Ishikawa (cell line): Measurements from ENCODE around the gene PIANP.

Source experiments
- EP300 ChIP-seq: IDR thresholded peaks from 2 replicates; pipeline ENCODE4 v1.6.1; 2012; ENCODE audit warnings: borderline replicate concordance
- FOXM1 ChIP-seq: IDR thresholded peaks from 2 replicates; pipeline ENCODE4 v1.6.1; 2012; ENCODE audit warnings: low read depth, borderline replicate concordance
- NFIC ChIP-seq: IDR thresholded peaks from 2 replicates; pipeline ENCODE4 v1.6.1; 2012
- RAD21 ChIP-seq: IDR thresholded peaks from 2 replicates; pipeline ENCODE4 v1.6.1; 2012; ENCODE audit warnings: low read depth
- TAF1 ChIP-seq: IDR thresholded peaks from 2 replicates; pipeline ENCODE4 v1.6.1; 2012; ENCODE audit warnings: low read depth, mild to moderate bottlenecking
- TCF12 ChIP-seq: IDR thresholded peaks from 2 replicates; pipeline ENCODE4 v1.6.1; 2012; ENCODE audit warnings: low read depth
- TEAD4 ChIP-seq: IDR thresholded peaks from 2 replicates; pipeline ENCODE4 v1.6.1; 2012
- TF ChIP-seq, protein P1 (sequence below): IDR thresholded peaks from 2 replicates; pipeline ENCODE4 v1.6.1; 2012
- TF ChIP-seq, protein P2 (sequence below): IDR thresholded peaks from 2 replicates; pipeline ENCODE4 v1.6.1; 2012; ENCODE audit warnings: low read depth, mild to moderate bottlenecking
- TF ChIP-seq, protein P3 (sequence below): IDR thresholded peaks from 2 replicates; pipeline ENCODE4 v1.6.1; 2012

DNA sequence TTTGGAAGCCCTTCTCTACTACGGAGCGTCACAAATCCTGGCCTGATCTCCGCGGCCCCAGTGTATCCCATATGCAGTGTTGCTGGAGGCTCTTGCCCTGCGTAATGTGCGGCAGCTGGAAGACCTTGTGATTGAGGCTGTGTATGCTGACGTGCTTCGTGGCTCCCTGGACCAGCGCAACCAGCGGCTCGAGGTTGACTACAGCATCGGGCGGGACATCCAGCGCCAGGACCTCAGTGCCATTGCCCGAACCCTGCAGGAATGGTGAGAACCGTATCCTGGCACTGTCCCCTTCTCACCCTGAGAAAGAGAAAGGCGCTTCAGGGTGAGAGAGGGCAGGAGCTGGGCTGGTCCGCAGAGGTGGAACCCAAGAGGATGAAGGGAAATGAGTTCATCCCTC is 28.6 kb upstream of the PIANP start:
- TF ChIP-seq RAD21 (no peak), EP300 (no peak), TEAD4 (no peak), TCF12 (no peak), NFIC (no peak), FOXM1 (no peak), TAF1 (no peak)
- TF ChIP-seq, protein P1, sequence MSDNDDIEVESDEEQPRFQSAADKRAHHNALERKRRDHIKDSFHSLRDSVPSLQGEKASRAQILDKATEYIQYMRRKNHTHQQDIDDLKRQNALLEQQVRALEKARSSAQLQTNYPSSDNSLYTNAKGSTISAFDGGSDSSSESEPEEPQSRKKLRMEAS = no peak
- TF ChIP-seq, protein P2, sequence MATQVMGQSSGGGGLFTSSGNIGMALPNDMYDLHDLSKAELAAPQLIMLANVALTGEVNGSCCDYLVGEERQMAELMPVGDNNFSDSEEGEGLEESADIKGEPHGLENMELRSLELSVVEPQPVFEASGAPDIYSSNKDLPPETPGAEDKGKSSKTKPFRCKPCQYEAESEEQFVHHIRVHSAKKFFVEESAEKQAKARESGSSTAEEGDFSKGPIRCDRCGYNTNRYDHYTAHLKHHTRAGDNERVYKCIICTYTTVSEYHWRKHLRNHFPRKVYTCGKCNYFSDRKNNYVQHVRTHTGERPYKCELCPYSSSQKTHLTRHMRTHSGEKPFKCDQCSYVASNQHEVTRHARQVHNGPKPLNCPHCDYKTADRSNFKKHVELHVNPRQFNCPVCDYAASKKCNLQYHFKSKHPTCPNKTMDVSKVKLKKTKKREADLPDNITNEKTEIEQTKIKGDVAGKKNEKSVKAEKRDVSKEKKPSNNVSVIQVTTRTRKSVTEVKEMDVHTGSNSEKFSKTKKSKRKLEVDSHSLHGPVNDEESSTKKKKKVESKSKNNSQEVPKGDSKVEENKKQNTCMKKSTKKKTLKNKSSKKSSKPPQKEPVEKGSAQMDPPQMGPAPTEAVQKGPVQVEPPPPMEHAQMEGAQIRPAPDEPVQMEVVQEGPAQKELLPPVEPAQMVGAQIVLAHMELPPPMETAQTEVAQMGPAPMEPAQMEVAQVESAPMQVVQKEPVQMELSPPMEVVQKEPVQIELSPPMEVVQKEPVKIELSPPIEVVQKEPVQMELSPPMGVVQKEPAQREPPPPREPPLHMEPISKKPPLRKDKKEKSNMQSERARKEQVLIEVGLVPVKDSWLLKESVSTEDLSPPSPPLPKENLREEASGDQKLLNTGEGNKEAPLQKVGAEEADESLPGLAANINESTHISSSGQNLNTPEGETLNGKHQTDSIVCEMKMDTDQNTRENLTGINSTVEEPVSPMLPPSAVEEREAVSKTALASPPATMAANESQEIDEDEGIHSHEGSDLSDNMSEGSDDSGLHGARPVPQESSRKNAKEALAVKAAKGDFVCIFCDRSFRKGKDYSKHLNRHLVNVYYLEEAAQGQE = no peak
- TF ChIP-seq, protein P3, sequence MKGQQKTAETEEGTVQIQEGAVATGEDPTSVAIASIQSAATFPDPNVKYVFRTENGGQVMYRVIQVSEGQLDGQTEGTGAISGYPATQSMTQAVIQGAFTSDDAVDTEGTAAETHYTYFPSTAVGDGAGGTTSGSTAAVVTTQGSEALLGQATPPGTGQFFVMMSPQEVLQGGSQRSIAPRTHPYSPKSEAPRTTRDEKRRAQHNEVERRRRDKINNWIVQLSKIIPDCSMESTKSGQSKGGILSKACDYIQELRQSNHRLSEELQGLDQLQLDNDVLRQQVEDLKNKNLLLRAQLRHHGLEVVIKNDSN = no peak
